H1 (cell line): Measurements from ENCODE around the gene EFEMP2. TPM values are rescaled to one million over a fixed set of nuclear protein-coding genes. Genes with fewer than 3 reads are reported as not detected.

Experiments
- ASH2L ChIP-seq: fragments of 200-600, 300-600 bp; sonication (generic); IDR thresholded peaks from one replicate; pipeline ENCODE4 v1.7.1; 2017; ENCODE audit warnings: low read length
- ATF2 ChIP-seq: IDR thresholded peaks from 2 replicates; pipeline ENCODE4 v1.6.1; 2012; ENCODE audit warnings: low read length, inconsistent platforms
- KDM5A ChIP-seq: fragments of 200-600 bp; IDR thresholded peaks from 2 replicates; pipeline ENCODE4 v1.7.1; 2012; ENCODE audit warnings: mild to moderate bottlenecking, low read length, inconsistent platforms, mixed read lengths
- POLR2A ChIP-seq, 2 experiments: IDR thresholded peaks; 1 replicate in 1 of 2; 2 replicates in 1 of 2; pipeline ENCODE4 v1.6.1; 2011; ENCODE audit warnings: low read depth in 2 of 2, low read length in 2 of 2, mild to moderate bottlenecking in 2 of 2; ENCODE audit errors: control extremely low read depth in 1 of 2
- SIRT6 ChIP-seq: IDR thresholded peaks from one replicate; pipeline ENCODE4 v1.7.1; 2012; ENCODE audit warnings: low read length, inconsistent platforms
- polyA plus RNA-seq, 7 experiments: library from polyadenylated mRNA; depleted of rRNA in 3 of 7; stranded (reverse) in 5 of 7; unstranded in 2 of 7; fragments of >200 nt in 5 of 7; fragments of 200-250 nt in 2 of 7; gene quantifications; 1 replicate in 5 of 7; 2 replicates in 1 of 7; 4 replicates in 1 of 7; pipeline versions ENCODE4 v1.2.1 to v1.2.3, GENCODE V29; 2011 to 2013; ENCODE audit warnings: missing spikeins in 2 of 7, mixed read lengths in 2 of 7
- total RNA-seq: library from RNA; stranded (reverse); fragmentation: NEBNext Ultra II Directional; extraction: Animal tissue kit (Norgen Biotek cat#: 25700); gene quantifications from 2 replicates; pipeline ENCODE4 v1.2.1, GENCODE V29; 2021

EFEMP2 gene
- total and polyA plus RNA-seq, 2 of the 8 experiments (the other 6 are each of a cell fraction or from before 2014, with no cell fraction given) = 8.8 to 17.2 TPM

GRCh38 chr11:65844231-65844872, 28.2 kb downstream of the EFEMP2 start (continued):
- no peak for TF ChIP-seq ATF2
- no peak for TF ChIP-seq POLR2A (IDR thresholded peaks at IDR 0.05; ENCODE audit: control extremely low read depth in 1 of 2, low read depth in 2 of 2, low read length in 2 of 2)
- TF ChIP-seq ASH2L = no peak
- no peak for TF ChIP-seq KDM5A
- TF ChIP-seq SIRT6 = no peak
